ENCODE data around the gene DGKB. TPM values are rescaled to one million over a fixed set of nuclear protein-coding genes. Genes with fewer than 3 reads are reported as not detected.

The DGKB gene
- total and polyA plus RNA-seq, 12 donors, result 0.07 to 5.8 (median 1.5) TPM; not detected in 3

DNA sequence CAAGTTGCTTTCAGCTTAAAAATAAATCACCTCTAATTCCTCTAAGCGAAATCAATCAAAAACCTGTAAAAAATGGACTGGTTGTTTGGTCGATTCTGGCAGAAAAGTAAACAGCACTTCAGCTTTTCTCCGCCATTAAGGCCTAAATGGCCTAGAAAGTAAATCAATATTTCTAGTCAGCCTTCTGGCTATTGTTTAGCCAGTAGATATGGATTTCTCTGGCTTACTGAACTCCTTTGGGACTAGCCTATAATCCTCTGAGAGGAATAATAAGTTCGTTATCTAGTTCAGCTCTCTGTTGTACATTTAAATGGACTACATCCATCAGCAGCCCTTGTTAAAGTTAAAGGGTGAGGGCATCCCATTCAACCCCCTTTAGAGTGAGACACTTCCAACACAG is 513.0 kb downstream of the DGKB start:
- no peak for TF ChIP-seq POLR2A (IDR thresholded peaks at IDR 0.05)
- TF ChIP-seq, protein P1, sequence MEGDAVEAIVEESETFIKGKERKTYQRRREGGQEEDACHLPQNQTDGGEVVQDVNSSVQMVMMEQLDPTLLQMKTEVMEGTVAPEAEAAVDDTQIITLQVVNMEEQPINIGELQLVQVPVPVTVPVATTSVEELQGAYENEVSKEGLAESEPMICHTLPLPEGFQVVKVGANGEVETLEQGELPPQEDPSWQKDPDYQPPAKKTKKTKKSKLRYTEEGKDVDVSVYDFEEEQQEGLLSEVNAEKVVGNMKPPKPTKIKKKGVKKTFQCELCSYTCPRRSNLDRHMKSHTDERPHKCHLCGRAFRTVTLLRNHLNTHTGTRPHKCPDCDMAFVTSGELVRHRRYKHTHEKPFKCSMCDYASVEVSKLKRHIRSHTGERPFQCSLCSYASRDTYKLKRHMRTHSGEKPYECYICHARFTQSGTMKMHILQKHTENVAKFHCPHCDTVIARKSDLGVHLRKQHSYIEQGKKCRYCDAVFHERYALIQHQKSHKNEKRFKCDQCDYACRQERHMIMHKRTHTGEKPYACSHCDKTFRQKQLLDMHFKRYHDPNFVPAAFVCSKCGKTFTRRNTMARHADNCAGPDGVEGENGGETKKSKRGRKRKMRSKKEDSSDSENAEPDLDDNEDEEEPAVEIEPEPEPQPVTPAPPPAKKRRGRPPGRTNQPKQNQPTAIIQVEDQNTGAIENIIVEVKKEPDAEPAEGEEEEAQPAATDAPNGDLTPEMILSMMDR (IDR thresholded peaks at IDR 0.05), result no peak
- intact Hi-C loops (cut with DNase I), result no loop called here
- H3K27ac ChIP-seq, result no peak overlapping the region
- DNase-seq, result no peak
- H3K9me3 ChIP-seq (replicated peaks in 1 of 3), result no peaks in the 10 kb centered on the region
- no peaks in the 10 kb centered on the region for H3K27me3 ChIP-seq
- H3K4me1 ChIP-seq (replicated peaks in 1 of 2), result no peaks in the 10 kb centered on the region
- H3K4me3 ChIP-seq, result no peak overlapping the region
- 62 to 90% (median 85%) methylated on average over 4 of the region's 4 CpGs for WGBS, 4 donors
- no peaks in the 10 kb centered on the region for H3K36me3 ChIP-seq (replicated peaks in 1 of 2)

- Histone ChIP-seq H3K9me3 (replicated peaks in 1 of 3) (no peaks in the 10 kb centered on the region), H3K4me1 (replicated peaks in 1 of 2) (no peaks in the 10 kb centered on the region), H3K27ac (no peak overlapping the region), H3K27me3 (no peaks in the 10 kb centered on the region), H3K4me3 (no peak overlapping the region), H3K36me3 (replicated peaks in 1 of 2) (no peaks in the 10 kb centered on the region)
- no peak for DNase-seq
- intact Hi-C loops (cut with DNase I), result no loop called here
- 81 to 92% (median 86%) methylated on average over 5 of the region's 5 CpGs for WGBS, 4 donors
- TF ChIP-seq POLR2A (IDR thresholded peaks at IDR 0.05), result no peak
- TF ChIP-seq, protein P1 (IDR thresholded peaks at IDR 0.05), result no peak
Measured at GRCh38 chr7:14389181-14389591, 513.4 kb downstream of the DGKB start.

DNA sequence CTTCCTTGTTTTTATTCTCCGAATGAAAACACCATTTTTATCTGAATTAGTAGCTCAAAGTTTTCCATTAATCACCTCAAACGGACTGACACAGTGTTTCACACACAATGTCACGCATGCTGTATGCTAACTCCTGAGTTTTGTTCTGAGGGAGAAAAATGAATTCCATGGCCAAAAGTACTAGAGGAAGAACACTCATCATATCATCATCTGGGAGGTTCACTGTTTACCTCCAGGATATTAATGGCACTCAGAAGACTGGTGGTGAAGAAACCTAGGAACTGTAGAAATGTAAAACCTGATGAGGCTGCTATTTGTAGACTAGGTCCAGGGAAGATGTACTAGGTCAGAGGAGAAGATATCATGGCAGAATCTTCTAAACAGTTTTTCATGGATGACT is 517.5 kb downstream of the DGKB start:
- Histone ChIP-seq H3K27me3 (no peaks in the 10 kb centered on the region), H3K27ac (no peak overlapping the region), H3K9me3 (replicated peaks in 1 of 3) (no peaks in the 10 kb centered on the region), H3K36me3 (replicated peaks in 1 of 2) (no peaks in the 10 kb centered on the region), H3K4me1 (replicated peaks in 1 of 2) (no peaks in the 10 kb centered on the region), H3K4me3 (no peak overlapping the region)
- TF ChIP-seq POLR2A (IDR thresholded peaks at IDR 0.05), result no peak
- TF ChIP-seq, protein P1 (IDR thresholded peaks at IDR 0.05), result no peak
- intact Hi-C loops (cut with DNase I), result no loop called here
- DNase-seq, result no peak
- 74 to 84% (median 80%) methylated on average over 3 of the region's 3 CpGs for WGBS, 4 donors

- no peak for TF ChIP-seq POLR2A (IDR thresholded peaks at IDR 0.05)
- TF ChIP-seq, protein P1 (IDR thresholded peaks at IDR 0.05), result no peak
- H3K36me3 ChIP-seq (replicated peaks in 1 of 2), result no peaks in the 10 kb centered on the region
- intact Hi-C loops (cut with DNase I), result no loop called here
- no peak overlapping the region for H3K27ac ChIP-seq
- no peak for DNase-seq
- H3K4me1 ChIP-seq (replicated peaks in 1 of 2), result no peaks in the 10 kb centered on the region
- H3K9me3 ChIP-seq (replicated peaks in 1 of 3), result no peaks in the 10 kb centered on the region
- H3K4me3 ChIP-seq, result no peak overlapping the region
- 91 to 96% (median 94%) methylated on average over 3 of the region's 3 CpGs for WGBS, 4 donors
- H3K27me3 ChIP-seq, result no peaks in the 10 kb centered on the region
Measured at GRCh38 chr7:14381936-14382335, 520.6 kb downstream of the DGKB start.

Measured in adrenal gland (tissue), 12 donors.